K562 (cell line): Measurements from ENCODE around the gene TECPR2. TPM values are rescaled to one million over a fixed set of nuclear protein-coding genes. Genes with fewer than 3 reads are reported as not detected.

Experiments
- ATAC-seq: fragments of 200-7000 bp; cut with Tn5 transposase; 3 replicates; pipeline ENCODE4 v1.9.1; 2020; ENCODE audit warnings: moderate library complexity
- BruUV-seq: library from RNA; stranded (reverse); fragments of 400-500 nt; replicated peaks from 2 replicates; lab custom pipeline; 2021; lab: Mats Ljungman, UMichigan
- CTCF ChIA-PET: fragments of 300-600 bp; formaldehyde crosslinking; extraction: SDS; loops from one replicate; lab custom pipeline; 2021; ENCODE audit warnings: low intra/inter-chr PET ratio; lab: Yijun Ruan, JAX
- POLR2A ChIA-PET: fragments of 300-600, 350-650 bp; sonication (Branson Sonifier 250); formaldehyde crosslinking; extraction: SDS; loops from one replicate; lab custom pipeline; 2021; ENCODE audit warnings: antibody characterized with exemption, inconsistent platforms; lab: Yijun Ruan, JAX
- DNase-seq, 4 experiments: peaks; one replicate each; pipeline versions ENCODE4 v3.0.0 to v3.0.0-alpha.2; 2011 to 2018; ENCODE audit warnings: low spot score in 3 of 4, mixed read lengths in 3 of 4; ENCODE audit errors: extremely low read depth in 1 of 4
- FAIRE-seq: peaks from 2 replicates; lab custom pipeline; 2011; peaks lifted over from hg19 to GRCh38; lab: Jason Lieb, UNC
- H2AFZ ChIP-seq: 2 replicates; pipeline ENCODE4 v1.6.0; 2011; ENCODE audit warnings: low read depth, low read length, control low read depth, inconsistent platforms
- H3K27ac ChIP-seq: fragments of 200-600 bp; 3 replicates; pipeline ENCODE4 v1.8.0; 2011; ENCODE audit warnings: low read depth, mild to moderate bottlenecking, control low read depth, inconsistent platforms, low read length, moderate library complexity, mixed read lengths; ENCODE audit errors: extremely low read depth
- H3K27me3 ChIP-seq, 2 experiments: fragments of 300-600 bp in 1 of 2; 2 replicates in 1 of 2; 3 replicates in 1 of 2; pipeline versions ENCODE4 v1.6.0 to v1.8.0; 2011; ENCODE audit warnings: inconsistent platforms in 2 of 2, low read length in 2 of 2, mild to moderate bottlenecking in 1 of 2, mixed read lengths in 1 of 2, moderate library complexity in 1 of 2; ENCODE audit not compliant: control insufficient read depth in 2 of 2, insufficient read depth in 2 of 2
- H3K36me3 ChIP-seq: fragments of 300-600 bp; 3 replicates; pipeline ENCODE4 v1.8.0; 2011; ENCODE audit warnings: mild to moderate bottlenecking, low read length, inconsistent platforms; ENCODE audit not compliant: control insufficient read depth, insufficient read depth
- H3K4me1 ChIP-seq, 2 experiments: fragments of 200-600 bp in 1 of 2; replicated peaks in 1 of 2; 2 replicates in 1 of 2; 3 replicates in 1 of 2; pipeline versions ENCODE4 v1.5.1 to v1.8.0; 2011; ENCODE audit warnings: inconsistent platforms in 2 of 2, low read length in 2 of 2, mild to moderate bottlenecking in 1 of 2, mixed read lengths in 1 of 2, moderate library complexity in 1 of 2; ENCODE audit not compliant: control insufficient read depth in 2 of 2, insufficient read depth in 2 of 2
- H3K4me2 ChIP-seq: 2 replicates; pipeline ENCODE4 v1.6.1; 2011; ENCODE audit warnings: low read length, control low read depth, inconsistent platforms, mixed read lengths; ENCODE audit not compliant: insufficient read depth
- H3K4me3 ChIP-seq: fragments of 200-600 bp; sonication (generic), shearing (Covaris generic); 2 replicates; pipeline ENCODE4 v1.5.1; 2016; ENCODE audit warnings: control low read depth, inconsistent platforms
- H3K79me2 ChIP-seq: fragments of 200-600 bp; 3 replicates; pipeline ENCODE4 v1.8.0; 2011; ENCODE audit warnings: low read length, inconsistent platforms; ENCODE audit not compliant: control insufficient read depth, insufficient read depth
- H3K9ac ChIP-seq, 2 experiments: 2 replicates each; pipeline versions ENCODE4 v1.6.0 to v1.6.1; 2011; ENCODE audit warnings: low read depth in 2 of 2, low read length in 2 of 2, control low read depth in 1 of 2, inconsistent platforms in 1 of 2, mild to moderate bottlenecking in 1 of 2, mixed read lengths in 1 of 2; ENCODE audit not compliant: insufficient read depth in 1 of 2
- H3K9me1 ChIP-seq: one replicate; pipeline ENCODE4 v1.6.0; 2011; ENCODE audit warnings: inconsistent platforms, mild to moderate bottlenecking, low read length, moderate library complexity; ENCODE audit not compliant: control insufficient read depth, insufficient read depth
- H3K9me3 ChIP-seq: replicated peaks from 2 replicates; pipeline ENCODE4 v1.5.1; 2011; ENCODE audit warnings: low read depth, low read length, inconsistent platforms; ENCODE audit not compliant: control insufficient read depth, insufficient read depth
- H4K20me1 ChIP-seq: replicated peaks from 2 replicates; pipeline ENCODE4 v1.6.1; 2011; ENCODE audit warnings: low read length, inconsistent platforms, mixed read lengths; ENCODE audit not compliant: control insufficient read depth, insufficient read depth
- FOXJ3 ChIP-seq: sonication (generic); formaldehyde crosslinking; IDR thresholded peaks from 2 replicates; pipeline ENCODE4 v1.4.0; 2020; ENCODE audit warnings: mild to moderate bottlenecking, missing genetic modification reagents
- HDGF ChIP-seq: fragments of 450-650 bp; IDR thresholded peaks from 2 replicates; pipeline ENCODE4 v1.6.1; 2016
- HMGXB4 ChIP-seq: sonication (generic); formaldehyde crosslinking; IDR thresholded peaks from 2 replicates; pipeline ENCODE4 v1.8.1; 2023; ENCODE audit warnings: mild to moderate bottlenecking, missing genetic modification reagents
- HNRNPL ChIP-seq: fragments of 200-400 bp; formaldehyde crosslinking; IDR thresholded peaks from 2 replicates; pipeline ENCODE4 v1.6.1; 2017; ENCODE audit warnings: low read depth, mild to moderate bottlenecking, low read length
- MEF2D ChIP-seq: conservative IDR thresholded peaks from 2 replicates; pipeline ENCODE4 v1.6.1; 2016; ENCODE audit warnings: low read depth, missing genetic modification characterization, missing compliant biosample characterization
- TEAD2 ChIP-seq: fragments of 450-650 bp; IDR thresholded peaks from 2 replicates; pipeline ENCODE4 v1.6.1; 2016; ENCODE audit warnings: missing genetic modification characterization, control low read depth, missing compliant biosample characterization
- TRIM24 ChIP-seq, 2 experiments: fragments of 450-650 bp; IDR thresholded peaks; 2 replicates each; pipeline ENCODE4 v1.6.1; 2016
- ZMIZ1 ChIP-seq, 2 experiments: fragments of 150-350 bp in 1 of 2; IDR thresholded peaks; 2 replicates each; pipeline ENCODE4 v1.6.1; 2012 to 2016; ENCODE audit warnings: low read depth in 2 of 2, low read length in 2 of 2, mild to moderate bottlenecking in 1 of 2, moderate library complexity in 1 of 2
- ZNF395 ChIP-seq: fragments of 200-800 bp; sonication (Bioruptor generic); IDR thresholded peaks from 2 replicates; pipeline ENCODE4 v1.6.1; 2017; ENCODE audit warnings: missing genetic modification characterization, missing compliant biosample characterization
- ZNF592 ChIP-seq: fragments of 450-650 bp; IDR thresholded peaks from 2 replicates; pipeline ENCODE4 v1.6.1; 2017; ENCODE audit warnings: antibody characterized with exemption, mild to moderate bottlenecking
- WGBS: fragments of 100-300 bp; shearing (Covaris generic); methylation state at CpG from one replicate; pipeline ENCODE4 v1.1.6; 2016; ENCODE audit warnings: low coverage, mixed read lengths; ENCODE audit not compliant: insufficient coverage; ENCODE audit errors: missing lambda C conversion rate; 5-methylcytosine and 5-hydroxymethylcytosine counted together
- in situ Hi-C: fragments of 300-500 bp; cut with MboI; formaldehyde crosslinking; loops from 4 replicates; pipeline ENCODE4 v1.15.0; 2018; ENCODE audit warnings: inconsistent platforms, mixed read lengths
- intact Hi-C: fragments of 100-400 bp; cut with micrococcal nuclease; formaldehyde crosslinking; loops from 2 replicates; pipeline ENCODE4 v1.14.2; 2022
- polyA plus RNA-seq, 8 experiments: library from polyadenylated mRNA; depleted of rRNA in 4 of 8; stranded (reverse) in 5 of 8; unstranded in 3 of 8; fragments of >200 nt; fragmentation: Nextera tagmentation in 2 of 8; fragmentation: Illumina TruSeq in 1 of 8; extraction: Ambion mirVana in 2 of 8; extraction: Trizol in 1 of 8; gene quantifications; 2 replicates each; pipeline versions ENCODE4 v1.2.1 to v1.2.3, GENCODE V29; 2011 to 2014; ENCODE audit warnings: inconsistent platforms in 1 of 8, missing spikeins in 1 of 8
- total RNA-seq, 7 experiments: library from RNA; depleted of rRNA in 6 of 7; stranded (reverse); fragments of >200 nt in 6 of 7; fragmentation: Illumina TruSeq in 2 of 7; extraction: Trizol in 2 of 7; gene quantifications; 2 replicates each; pipeline versions ENCODE4 v1.2.1 to v1.2.3, GENCODE V29; 2011 to 2021; ENCODE audit warnings: low replicate concordance in 1 of 7

TECPR2 gene
- total and polyA plus RNA-seq, 9 of the 15 experiments (the other 6 are each of a cell fraction or from before 2014, with no cell fraction given), result 0.04 to 3.0 (median 0.83) TPM

GRCh38 chr14:102430212-102430908 is 67.6 kb downstream of the TECPR2 start:
- H3K4me3 ChIP-seq, result no peak overlapping the region
- CTCF ChIA-PET, result no interaction called here
- DNase-seq (no peak), ATAC-seq (no peak), FAIRE-seq (no peak)
- H3K36me3 ChIP-seq, result no peaks in the 10 kb centered on the region
- POLR2A ChIA-PET, result interaction anchor here (1.1 kb wide), 1 partner anchor 78 kb away, joined by 3 read pairs; no protein-coding TSS in a partner anchor
- H3K27ac ChIP-seq, result no peak overlapping the region
- no peak overlapping the region for H3K4me2 ChIP-seq
- no TSS peak for BruUV-seq
- intact Hi-C loops, result loop anchor here (10.0 kb wide), 1 partner anchor 196 kb away; no protein-coding TSS in a partner anchor
- peaks cover 0 to 7% of the 10 kb centered on the region in 2 experiments; a peak in 1 of 5 replicates for H3K27me3 ChIP-seq
- H4K20me1 ChIP-seq, result no peaks in the 10 kb centered on the region
- no peaks in the 10 kb centered on the region for H3K9me3 ChIP-seq
- in situ Hi-C loops, result loop anchor here (10.0 kb wide), 1 partner anchor 484 kb away; no protein-coding TSS in a partner anchor
- H2AFZ ChIP-seq, result no peak overlapping the region
- peaks cover 0 to 4% of the 10 kb centered on the region in 2 experiments; a peak in 2 of 5 replicates for H3K4me1 ChIP-seq
- 48% methylated on average over 2 of the region's 8 CpGs for WGBS
- no peaks in the 10 kb centered on the region for H3K79me2 ChIP-seq
- H3K9ac ChIP-seq, result no peak overlapping the region
- no peaks in the 10 kb centered on the region for H3K9me1 ChIP-seq
- TF ChIP-seq ZNF592, result no peak
- TF ChIP-seq TEAD2 (tag), result no peak
- TF ChIP-seq HDGF, result no peak
- no peak for TF ChIP-seq ZMIZ1 (IDR thresholded peaks at IDR 0.05; ENCODE audit: low read depth in 2 of 2, low read length in 2 of 2)
- no peak for TF ChIP-seq HNRNPL
- TF ChIP-seq MEF2D (tag), result no peak
- TF ChIP-seq HMGXB4 (CRISPR knock-in tag), result no peak
- no peak for TF ChIP-seq ZNF395 (CRISPR knock-in tag)
- no peak for TF ChIP-seq TRIM24 (IDR thresholded peaks at IDR 0.05)
- TF ChIP-seq FOXJ3 (CRISPR knock-in tag), result no peak
